Transverse colon (tissue), 4 donors: ENCODE results near the gene SMARCD1. TPM values are rescaled to one million over a fixed set of nuclear protein-coding genes. Genes with fewer than 3 reads are reported as not detected.
A peak's percentile ranks its signal among the peaks of the same experiment; 100 is the strongest.

Experiments used
- DNase-seq: peaks from one replicate; pipeline ENCODE4 v3.0.0-alpha.2; 2019
- H3K27ac ChIP-seq, 4 donors: fragments of 200-600 bp; sonication (generic); 2 replicates each; pipeline ENCODE4 v1.5.1; 2016 to 2018; ENCODE audit warnings: inconsistent platforms in 4 of 4
- H3K27me3 ChIP-seq: fragments of 200-600 bp; sonication (generic); 2 replicates; pipeline ENCODE4 v1.5.1; 2017; ENCODE audit warnings: inconsistent platforms
- H3K36me3 ChIP-seq, 4 donors: fragments of 200-600 bp; sonication (generic); 2 replicates each; pipeline ENCODE4 v1.5.1; 2017 to 2019; ENCODE audit warnings: inconsistent platforms in 4 of 4
- H3K4me1 ChIP-seq, 4 donors: fragments of 200-600 bp; sonication (generic); 2 replicates each; pipeline ENCODE4 v1.5.1; 2017 to 2020; ENCODE audit warnings: inconsistent platforms in 4 of 4
- H3K4me3 ChIP-seq, 4 donors: fragments of 200-600 bp; sonication (generic); 1 replicate in 1 of 4; 2 replicates in 3 of 4; pipeline versions ENCODE4 v1.5.1 to v1.6.1; 2017 to 2019; ENCODE audit warnings: inconsistent platforms in 4 of 4
- H3K9me3 ChIP-seq, 2 donors: fragments of 200-600 bp; sonication (generic); 2 replicates each; pipeline ENCODE4 v1.5.1; 2017 to 2019; ENCODE audit warnings: inconsistent platforms in 2 of 2
- CTCF ChIP-seq, 5 experiments: fragments of 200-600 bp in 3 of 5; fragments of 450-650 bp in 2 of 5; sonication (generic) in 3 of 5; IDR thresholded peaks; 1 replicate in 2 of 5; 2 replicates in 3 of 5; pipeline ENCODE4 v1.5.1; 2016 to 2017; ENCODE audit warnings: antibody characterized with exemption in 5 of 5, inconsistent platforms in 3 of 5, mild to moderate bottlenecking in 2 of 5, moderate library complexity in 1 of 5
- EP300 ChIP-seq: sonication (generic); formaldehyde crosslinking; IDR thresholded peaks from one replicate; pipeline ENCODE4 v1.6.1; 2017; ENCODE audit warnings: antibody characterized with exemption, low read depth
- POLR2A ChIP-seq: fragments of 450-650 bp; IDR thresholded peaks from one replicate; pipeline ENCODE4 v1.6.1; 2016; ENCODE audit warnings: antibody characterized with exemption, mild to moderate bottlenecking, moderate library complexity
- POLR2AphosphoS5 ChIP-seq, 3 donors: sonication (generic); formaldehyde crosslinking; IDR thresholded peaks; one replicate each; pipeline ENCODE4 v1.6.1; 2016; ENCODE audit warnings: antibody characterized with exemption in 3 of 3
- WGBS, 2 donors: methylation state at CpG; one replicate each; pipeline ENCODE4 v1.1.5; 2018; ENCODE audit warnings: low coverage in 1 of 2; 5-methylcytosine and 5-hydroxymethylcytosine counted together
- in situ Hi-C, 4 donors: fragments of 200-750 bp; cut with MboI; loops; one replicate each; pipeline versions ENCODE4 v1.15.0 to v1.15.1; 2017; ENCODE audit warnings: low sequenced_read_pairs in 3 of 4, low pct_ligation_motif_present in 1 of 4, low pct_unique_long_range_greater_than_20kb in 1 of 4
- intact Hi-C: fragments of 100-400 bp; cut with DNase I; formaldehyde crosslinking; loops from one replicate; pipeline ENCODE4 v1.15.1; 2023; ENCODE audit warnings: low total_unique reads
- total RNA-seq, 4 donors: library from RNA; depleted of rRNA; stranded (reverse); fragments of >200 nt; gene quantifications; one replicate each; pipeline ENCODE4 v1.1.0, GENCODE V29; 2016

SMARCD1 gene
- total RNA-seq, 4 donors from 2014 or later = 23.7 to 52.4 (median 40.4) TPM

GRCh38 chr12:50111693-50112455, 26.7 kb downstream of the SMARCD1 start, which contains the start of gene COX14:
Gene COX14 (plus strand): TSS chr12:50112236. CDS start chr12:50120044, 7,808 bp downstream.
- Histone ChIP-seq H3K36me3 (no peaks in the 10 kb centered on the region), H3K4me3 (peak within 1 kb of the TSS; percentile 67 to 93 (median 80)), H3K4me1 (peaks cover 34 to 48% (median 40%) of the 10 kb centered on the region in 4 donors), H3K27me3 (no peaks in the 10 kb centered on the region), H3K9me3 (no peaks in the 10 kb centered on the region), H3K27ac (peak within 1 kb of the TSS; percentile 95 to 100 (median 98))
- peak; percentile 98 for TF ChIP-seq POLR2A
- peak; percentile 76 for TF ChIP-seq EP300
- peak; percentile 99 for TF ChIP-seq POLR2AphosphoS5 (IDR thresholded peaks at IDR 0.05)
- peak; percentile 86 to 95 (median 89) for TF ChIP-seq CTCF (IDR thresholded peaks at IDR 0.05)
- in situ Hi-C loops = loop anchor here in 1 of 4 donors (10.0 kb wide), 1 partner anchor 53 kb away; the partner anchor contains the start of gene CERS5
- intact Hi-C loops = no loop called here
- 0% methylated on average over 34 of the region's 59 CpGs; no CpG with 5 or more reads in 1 of the 2 donors for WGBS, 2 donors
- peak; percentile 99 for DNase-seq

- TF ChIP-seq CTCF (IDR thresholded peaks at IDR 0.05) (no peak), EP300 (no peak), POLR2A (no peak), POLR2AphosphoS5 (IDR thresholded peaks at IDR 0.05) (no peak)
- peak overlapping the region; percentile 67 to 93 (median 80) for H3K4me3 ChIP-seq
- H3K4me1 ChIP-seq = peaks cover 38 to 54% (median 40%) of the 10 kb centered on the region in 4 donors
- H3K36me3 ChIP-seq = no peaks in the 10 kb centered on the region
- peak overlapping the region; percentile 95 to 100 (median 98) for H3K27ac ChIP-seq
- no peak for DNase-seq
- no peaks in the 10 kb centered on the region for H3K9me3 ChIP-seq
- intact Hi-C loops = no loop called here
- in situ Hi-C loops = loop anchor here in 1 of 4 donors (10.0 kb wide), 1 partner anchor 52 kb away; the partner anchor contains the start of gene CERS5
- 4 to 13% methylated on average over 11 to 26 of the region's 26 CpGs for WGBS, 2 donors
- H3K27me3 ChIP-seq = no peaks in the 10 kb centered on the region
Measured at GRCh38 chr12:50112456-50113218, 27.5 kb downstream of the SMARCD1 start.

GRCh38 chr12:50117057-50117622, 32.0 kb downstream of the SMARCD1 start:
- DNase-seq = no peak
- WGBS, 2 donors = 83 to 93% methylated on average over 3 to 6 of the region's 6 CpGs
- in situ Hi-C loops (loop anchor here in 1 of 4 donors (10.0 kb wide), 1 partner anchor 48 kb away; the partner anchor contains the start of gene CERS5), intact Hi-C loops (no loop called here)
- H3K27ac ChIP-seq = peak overlapping the region in 2 of 4 donors; percentile 6 to 8
- H3K4me3 ChIP-seq = no peak overlapping the region
- no peaks in the 10 kb centered on the region for H3K9me3 ChIP-seq
- H3K4me1 ChIP-seq = peaks cover 21 to 58% (median 27%) of the 10 kb centered on the region in 4 donors
- TF ChIP-seq EP300 (no peak), POLR2A (no peak), CTCF (IDR thresholded peaks at IDR 0.05) (no peak), POLR2AphosphoS5 (IDR thresholded peaks at IDR 0.05) (no peak)
- no peaks in the 10 kb centered on the region for H3K27me3 ChIP-seq
- H3K36me3 ChIP-seq = peaks cover 0 to 18% (median 7%) of the 10 kb centered on the region in 4 donors
